H1 (cell line): Measurements from ENCODE around the gene POU2AF3.

Experiments
- CREB1 ChIP-seq: IDR thresholded peaks from 2 replicates; pipeline ENCODE4 v1.6.1; 2012; ENCODE audit warnings: inconsistent platforms
- CTCF ChIP-seq, 3 experiments: IDR thresholded peaks; 1 replicate in 2 of 3; 2 replicates in 1 of 3; pipeline versions ENCODE4 v1.5.1 to v1.6.1; 2011; ENCODE audit warnings: low read length in 3 of 3, mild to moderate bottlenecking in 3 of 3, inconsistent platforms in 2 of 3, low read depth in 1 of 3, moderate library complexity in 1 of 3; ENCODE audit not compliant: insufficient read depth in 1 of 3; ENCODE audit errors: control extremely low read depth in 1 of 3
- HDAC2 ChIP-seq, 2 experiments: fragments of 300-600 bp in 1 of 2; sonication (generic) in 1 of 2; IDR thresholded peaks; 2 replicates each; pipeline ENCODE4 v1.6.1; 2011 to 2012; ENCODE audit warnings: low read depth in 2 of 2, low read length in 2 of 2, mild to moderate bottlenecking in 2 of 2, moderate library complexity in 2 of 2, borderline replicate concordance in 1 of 2, inconsistent platforms in 1 of 2
- JUND ChIP-seq: IDR thresholded peaks from 2 replicates; pipeline ENCODE4 v1.6.1; 2011; ENCODE audit warnings: mild to moderate bottlenecking, improper control_type of control experiment, low read length
- MAFK ChIP-seq: IDR thresholded peaks from 2 replicates; pipeline ENCODE4 v1.6.1; 2012; ENCODE audit warnings: low read depth, mild to moderate bottlenecking, improper control_type of control experiment, low read length
- NANOG ChIP-seq: IDR thresholded peaks from 2 replicates; pipeline ENCODE4 v1.6.1; 2011; ENCODE audit warnings: low read length, low read depth, mild to moderate bottlenecking, inconsistent platforms; ENCODE audit not compliant: insufficient read depth, poor library complexity, severe bottlenecking
- POLR2A ChIP-seq, 2 experiments: IDR thresholded peaks; 1 replicate in 1 of 2; 2 replicates in 1 of 2; pipeline ENCODE4 v1.6.1; 2011; ENCODE audit warnings: low read depth in 2 of 2, low read length in 2 of 2, mild to moderate bottlenecking in 2 of 2; ENCODE audit errors: control extremely low read depth in 1 of 2
- POLR2AphosphoS5 ChIP-seq: IDR thresholded peaks from 2 replicates; pipeline ENCODE4 v1.6.1; 2011; ENCODE audit warnings: low read depth, low read length
- SP2 ChIP-seq: IDR thresholded peaks from 2 replicates; pipeline ENCODE4 v1.6.1; 2012; ENCODE audit warnings: mild to moderate bottlenecking, low read length, inconsistent platforms

DNA sequence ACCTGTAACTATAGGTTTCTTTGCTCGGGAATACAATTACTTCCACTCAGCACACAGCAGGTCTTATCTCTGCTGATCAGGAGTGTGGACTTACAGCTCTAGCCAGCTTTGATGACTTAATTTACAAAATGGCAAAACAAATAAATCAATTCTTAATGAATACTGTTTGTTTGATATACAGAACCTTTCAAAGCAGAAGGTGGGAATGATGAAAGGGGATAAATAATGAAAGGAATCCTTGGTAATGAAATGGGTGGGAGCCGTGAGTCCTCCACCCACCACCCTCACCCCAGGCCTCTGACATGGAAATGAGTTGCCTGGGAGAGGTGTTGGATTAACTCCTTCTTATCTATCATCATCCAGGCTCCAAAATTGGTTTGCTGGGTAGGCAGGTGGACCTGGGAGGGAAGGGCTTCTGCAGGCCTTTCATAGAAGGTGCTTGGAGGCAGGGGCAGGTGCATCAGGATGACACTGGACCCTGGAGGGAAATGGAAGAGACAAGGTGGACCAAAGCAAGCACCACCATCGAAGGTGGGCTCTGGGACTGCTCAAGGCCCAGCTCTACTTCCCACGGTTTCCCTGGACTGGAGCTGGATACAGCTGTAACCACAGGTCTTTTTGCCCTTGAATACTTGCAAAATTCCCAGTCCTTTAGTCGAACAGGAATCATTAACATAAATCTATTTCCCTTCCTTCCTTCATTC is 57.8 kb downstream of the POU2AF3 start:
- TF ChIP-seq SP2 (no peak), MAFK (no peak), NANOG (no peak), CTCF (IDR thresholded peaks at IDR 0.05; ENCODE audit: control extremely low read depth in 1 of 3, insufficient read depth in 1 of 3, low read depth in 1 of 3, low read length in 3 of 3) (no peak), POLR2A (IDR thresholded peaks at IDR 0.05; ENCODE audit: control extremely low read depth in 1 of 2, low read depth in 2 of 2, low read length in 2 of 2) (no peak), POLR2AphosphoS5 (no peak), HDAC2 (IDR thresholded peaks at IDR 0.05; ENCODE audit: borderline replicate concordance in 1 of 2, low read depth in 2 of 2, low read length in 2 of 2) (no peak), JUND (no peak), CREB1 (no peak)
